Measurements from ENCODE around the gene SUMO4.

Gene SUMO4

GRCh38 chr6:149428606-149429005 is 28.5 kb downstream of the SUMO4 start:
- TF ChIP-seq, protein P1, sequence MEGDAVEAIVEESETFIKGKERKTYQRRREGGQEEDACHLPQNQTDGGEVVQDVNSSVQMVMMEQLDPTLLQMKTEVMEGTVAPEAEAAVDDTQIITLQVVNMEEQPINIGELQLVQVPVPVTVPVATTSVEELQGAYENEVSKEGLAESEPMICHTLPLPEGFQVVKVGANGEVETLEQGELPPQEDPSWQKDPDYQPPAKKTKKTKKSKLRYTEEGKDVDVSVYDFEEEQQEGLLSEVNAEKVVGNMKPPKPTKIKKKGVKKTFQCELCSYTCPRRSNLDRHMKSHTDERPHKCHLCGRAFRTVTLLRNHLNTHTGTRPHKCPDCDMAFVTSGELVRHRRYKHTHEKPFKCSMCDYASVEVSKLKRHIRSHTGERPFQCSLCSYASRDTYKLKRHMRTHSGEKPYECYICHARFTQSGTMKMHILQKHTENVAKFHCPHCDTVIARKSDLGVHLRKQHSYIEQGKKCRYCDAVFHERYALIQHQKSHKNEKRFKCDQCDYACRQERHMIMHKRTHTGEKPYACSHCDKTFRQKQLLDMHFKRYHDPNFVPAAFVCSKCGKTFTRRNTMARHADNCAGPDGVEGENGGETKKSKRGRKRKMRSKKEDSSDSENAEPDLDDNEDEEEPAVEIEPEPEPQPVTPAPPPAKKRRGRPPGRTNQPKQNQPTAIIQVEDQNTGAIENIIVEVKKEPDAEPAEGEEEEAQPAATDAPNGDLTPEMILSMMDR (IDR thresholded peaks at IDR 0.05; ENCODE audit: low read depth, low read length, missing control alignments), result no peak
- H3K4me3 ChIP-seq (replicated peaks; ENCODE audit: low read depth, low read length), result no peak overlapping the region
- DNase-seq (ENCODE audit: extremely low read depth, low read depth), result no peak

DNA sequence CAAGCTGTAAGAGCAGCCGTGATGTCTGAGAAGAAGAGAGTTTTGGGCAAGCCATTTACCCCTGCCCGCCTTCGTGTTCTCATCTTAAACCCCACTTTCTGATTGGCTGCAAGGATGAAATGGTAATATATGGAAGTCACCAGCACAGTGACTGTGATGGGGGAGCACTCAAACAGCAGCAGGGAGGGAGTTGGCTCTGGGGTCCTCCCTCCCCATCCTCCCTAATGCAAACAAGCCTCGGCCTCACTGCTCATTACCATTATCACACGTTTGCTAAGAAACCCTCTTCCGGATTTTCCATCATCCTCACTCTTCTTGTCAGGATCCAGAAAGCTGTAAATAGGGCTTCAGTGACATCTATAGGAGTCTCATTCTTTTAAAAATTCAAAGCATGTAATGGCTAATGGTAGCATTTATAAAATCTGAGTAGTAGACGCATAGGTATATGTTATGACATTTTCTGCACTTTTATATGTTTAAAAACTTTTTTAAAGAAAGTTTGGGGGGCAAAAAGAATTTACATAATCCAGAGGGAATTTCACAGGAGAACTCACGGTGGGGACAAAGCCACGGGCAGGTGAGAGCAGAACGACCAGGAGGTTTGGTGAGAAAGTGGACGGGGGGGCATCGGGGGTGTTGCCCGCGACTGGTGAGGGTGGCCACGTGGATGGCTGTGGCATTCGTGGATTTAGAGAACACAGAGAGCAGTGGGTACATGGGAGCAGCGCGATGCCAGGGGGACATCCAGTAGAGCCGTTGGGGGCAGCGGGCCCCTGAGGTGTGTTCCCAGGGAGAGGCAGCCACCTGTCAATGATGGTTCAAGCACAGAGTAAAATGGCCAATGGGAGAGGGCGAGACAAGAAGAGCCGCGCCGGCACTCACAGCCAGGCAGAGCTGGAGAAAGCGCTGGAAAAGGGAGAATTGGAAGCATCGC is 29.6 kb downstream of the SUMO4 start:
- TF ChIP-seq, protein P1 (IDR thresholded peaks at IDR 0.05; ENCODE audit: low read depth, low read length, missing control alignments), result no peak
- H3K4me3 ChIP-seq (replicated peaks; ENCODE audit: low read depth, low read length), result no peak overlapping the region
- no peak for DNase-seq (ENCODE audit: extremely low read depth, low read depth)

DNA sequence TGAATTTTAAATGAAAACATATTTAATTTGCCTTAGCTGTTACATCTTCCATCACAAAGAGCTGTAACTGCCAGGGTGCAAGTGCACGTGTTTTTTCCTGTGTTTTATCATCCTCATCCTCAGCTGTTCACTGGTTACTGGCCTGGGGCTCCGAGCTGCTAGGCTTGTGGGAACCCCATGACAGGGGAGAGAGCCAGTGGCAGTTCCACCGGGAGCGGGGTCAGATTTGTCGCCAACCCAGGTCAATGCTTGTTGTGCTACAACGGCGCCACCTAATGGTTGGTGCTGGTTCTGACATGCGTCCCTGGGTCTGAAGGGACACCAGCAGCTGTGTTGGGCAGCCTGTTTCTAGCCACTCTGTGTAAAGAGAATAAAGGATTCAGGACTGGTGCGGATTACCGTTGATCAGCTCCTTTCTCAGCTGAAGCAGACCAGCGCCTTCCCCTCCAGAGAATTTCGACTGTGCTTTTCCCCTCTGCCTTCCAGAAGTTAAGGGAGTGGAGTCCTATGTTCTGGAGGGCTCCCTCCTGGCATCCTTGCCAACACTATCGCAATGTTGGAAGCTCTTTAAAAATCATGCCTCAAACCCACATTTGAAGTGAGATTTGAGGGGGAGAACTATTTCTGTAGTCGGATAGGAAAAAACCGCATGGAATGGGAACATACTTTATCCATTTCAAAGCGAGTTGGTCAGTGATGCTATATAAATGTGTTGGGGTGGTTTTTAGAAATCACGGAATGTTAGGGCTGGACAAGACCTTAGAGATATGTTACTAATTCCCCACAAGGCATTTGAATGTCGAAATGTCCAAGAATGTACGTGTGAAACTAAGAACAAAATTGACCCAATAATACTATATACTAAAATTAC is 32.1 kb downstream of the SUMO4 start:
- peak; percentile 72 for DNase-seq (ENCODE audit: extremely low read depth, low read depth)
- TF ChIP-seq, protein P1 (IDR thresholded peaks at IDR 0.05; ENCODE audit: low read depth, low read length, missing control alignments), result peak; percentile 86
- no peak overlapping the region for H3K4me3 ChIP-seq (replicated peaks; ENCODE audit: low read depth, low read length)

GRCh38 chr6:149433405-149433804 is 33.3 kb downstream of the SUMO4 start:
- TF ChIP-seq, protein P1 (IDR thresholded peaks at IDR 0.05; ENCODE audit: low read depth, low read length, missing control alignments), result no peak
- no peak for DNase-seq (ENCODE audit: extremely low read depth, low read depth)
- no peak overlapping the region for H3K4me3 ChIP-seq (replicated peaks; ENCODE audit: low read depth, low read length)

- no peak for DNase-seq (ENCODE audit: extremely low read depth, low read depth)
Observed at GRCh38 chr6:149433881-149434280, 33.8 kb downstream of the SUMO4 start.

GRCh38 chr6:149435919-149436586 is 36.0 kb downstream of the SUMO4 start:
- DNase-seq (ENCODE audit: extremely low read depth, low read depth), result no peak
- TF ChIP-seq, protein P1 (IDR thresholded peaks at IDR 0.05; ENCODE audit: low read depth, low read length, missing control alignments), result no peak
- no peak overlapping the region for H3K4me3 ChIP-seq (replicated peaks; ENCODE audit: low read depth, low read length)

More at GRCh38 chr6:149433881-149434280, 33.8 kb downstream of the SUMO4 start:
- H3K4me3 ChIP-seq (replicated peaks; ENCODE audit: low read depth, low read length), result no peak overlapping the region
- TF ChIP-seq, protein P1 (IDR thresholded peaks at IDR 0.05; ENCODE audit: low read depth, low read length, missing control alignments), result no peak

Measured in HFF-Myc (cell line).